Left ventricle myocardium inferior (tissue), 1 donor: ENCODE measurements around the gene RPS15. TPM values are rescaled to one million over a fixed set of nuclear protein-coding genes. Genes with fewer than 3 reads are reported as not detected.

Source experiments
- DNase-seq: peaks from one replicate; pipeline ENCODE4 v3.0.0-alpha.2; 2020
- H3K27ac ChIP-seq: fragments of 200-600 bp; replicated peaks from 2 replicates; pipeline ENCODE4 v1.8.0; 2021
- H3K27me3 ChIP-seq: fragments of 200-600 bp; 2 replicates; pipeline ENCODE4 v1.8.0; 2021; ENCODE audit warnings: low read depth
- H3K36me3 ChIP-seq: fragments of 200-600 bp; 2 replicates; pipeline ENCODE4 v1.8.0; 2021
- H3K4me1 ChIP-seq: fragments of 200-600 bp; 2 replicates; pipeline ENCODE4 v1.8.0; 2021
- H3K4me3 ChIP-seq: fragments of 200-600 bp; 2 replicates; pipeline ENCODE4 v1.8.0; 2021; ENCODE audit warnings: mild to moderate bottlenecking, moderate library complexity
- H3K9me3 ChIP-seq: fragments of 200-600 bp; replicated peaks from 2 replicates; pipeline ENCODE4 v1.8.0; 2021
- CTCF ChIP-seq: fragments of 200-600 bp; IDR thresholded peaks from 2 replicates; pipeline ENCODE4 v1.8.0; 2021; ENCODE audit warnings: antibody characterized with exemption, mild to moderate bottlenecking, borderline replicate concordance
- intact Hi-C: fragments of 100-400 bp; cut with micrococcal nuclease; formaldehyde crosslinking; loops from one replicate; pipeline ENCODE4 v1.11.0; 2022
- total RNA-seq: library from RNA; stranded (reverse); fragmentation: NEBNext Ultra II Directional; extraction: Animal tissue kit (Norgen Biotek cat#: 25700); gene quantifications from one replicate; pipeline ENCODE4 v1.2.1, GENCODE V29; 2021
- donor health status: DM: no; HTN: yes; CAD: no; lungs with severe emphysema.

The RPS15 gene
- total RNA-seq, 1 donor from 2014 or later = 588 TPM

GRCh38 chr19:1449467-1450442 lies 11.6 kb downstream of the RPS15 start, which contains the start of gene APC2:
Gene APC2, plus strand, starts transcription at chr19:1450121. Its CDS starts 2,881 bp downstream, at chr19:1453002.
- Histone ChIP-seq H3K4me3 (no peak within 1 kb of the TSS), H3K27me3 (peaks cover 96% of the 10 kb centered on the region), H3K27ac (no peak within 1 kb of the TSS), H3K9me3 (no peaks in the 10 kb centered on the region), H3K4me1 (peaks cover 49% of the 10 kb centered on the region), H3K36me3 (no peaks in the 10 kb centered on the region)
- no peak for TF ChIP-seq CTCF
- no peak for DNase-seq
- intact Hi-C loops = no loop called here

GRCh38 chr19:1450735-1451731 lies 12.8 kb downstream of the RPS15 start:
- Histone ChIP-seq H3K4me1 (peaks cover 48% of the 10 kb centered on the region), H3K9me3 (no peaks in the 10 kb centered on the region), H3K27ac (no peak overlapping the region), H3K36me3 (no peaks in the 10 kb centered on the region), H3K27me3 (peaks cover 100% of the 10 kb centered on the region), H3K4me3 (no peak overlapping the region)
- intact Hi-C loops = no loop called here
- no peak for TF ChIP-seq CTCF
- no peak for DNase-seq

GRCh38 chr19:1451916-1452801 lies 14.0 kb downstream of the RPS15 start:
- Histone ChIP-seq H3K27me3 (peaks cover 100% of the 10 kb centered on the region), H3K36me3 (no peaks in the 10 kb centered on the region), H3K4me1 (peaks cover 48% of the 10 kb centered on the region), H3K27ac (no peak overlapping the region), H3K9me3 (no peaks in the 10 kb centered on the region), H3K4me3 (no peak overlapping the region)
- DNase-seq = no peak
- TF ChIP-seq CTCF = no peak
- intact Hi-C loops = no loop called here

- Histone ChIP-seq H3K36me3 (no peaks in the 10 kb centered on the region), H3K27me3 (peaks cover 100% of the 10 kb centered on the region), H3K9me3 (no peaks in the 10 kb centered on the region), H3K4me3 (no peak overlapping the region), H3K27ac (no peak overlapping the region), H3K4me1 (peaks cover 48% of the 10 kb centered on the region)
- intact Hi-C loops = no loop called here
- no peak for DNase-seq
- TF ChIP-seq CTCF = no peak
Measured at GRCh38 chr19:1452802-1453524, 14.8 kb downstream of the RPS15 start.
